Left lung (tissue), 10 donors: ENCODE measurements around the gene RPN1. TPM values are rescaled to one million over a fixed set of nuclear protein-coding genes. Genes with fewer than 3 reads are reported as not detected.

Experiments
- ATAC-seq: fragments of 200-7000 bp; cut with Tn5 transposase; one replicate; pipeline ENCODE4 v1.9.1; 2020; ENCODE audit warnings: moderate library complexity
- DNase-seq, 4 donors: peaks; one replicate each; pipeline ENCODE4 v3.0.0-alpha.2; 2013 to 2020
- H3K27ac ChIP-seq, 2 donors: fragments of 200-600 bp; sonication (generic) in 1 of 2; one replicate each; pipeline versions ENCODE4 v1.5.0 to v1.8.0; 2020 to 2021
- H3K27me3 ChIP-seq, 2 donors: fragments of 200-600 bp; sonication (generic) in 1 of 2; one replicate each; pipeline versions ENCODE4 v1.5.0 to v1.8.0; 2020 to 2021
- H3K36me3 ChIP-seq, 2 donors: fragments of 200-600 bp; sonication (generic) in 1 of 2; one replicate each; pipeline versions ENCODE4 v1.5.0 to v1.8.0; 2020 to 2021
- H3K4me1 ChIP-seq, 2 donors: fragments of 200-600 bp; one replicate each; pipeline ENCODE4 v1.8.0; 2021
- H3K4me3 ChIP-seq, 2 donors: fragments of 200-600 bp; sonication (generic) in 1 of 2; one replicate each; pipeline versions ENCODE4 v1.5.0 to v1.8.0; 2020 to 2021; ENCODE audit warnings: mild to moderate bottlenecking in 1 of 2
- H3K9me3 ChIP-seq, 2 donors: fragments of 200-600 bp; sonication (generic) in 1 of 2; one replicate each; pipeline versions ENCODE4 v1.5.0 to v1.8.0; 2020 to 2021
- CTCF ChIP-seq, 2 donors: fragments of 200-600 bp; sonication (generic) in 1 of 2; IDR thresholded peaks; one replicate each; pipeline versions ENCODE4 v1.5.0 to v1.8.0; 2021; ENCODE audit warnings: antibody characterized with exemption in 2 of 2
- intact Hi-C, 2 donors: fragments of 100-400 bp; cut with DNase I; formaldehyde crosslinking; loops; one replicate each; pipeline versions ENCODE4 v1.11.2 to v1.14.2; 2022
- polyA plus RNA-seq, 6 donors: library from polyadenylated mRNA; unstranded; fragments of 120-200 nt; gene quantifications; one replicate each; pipeline ENCODE4 v1.2.1, GENCODE V29; 2013; ENCODE audit not compliant: insufficient read length in 6 of 6
- total RNA-seq, 2 donors: library from RNA; stranded (reverse); fragmentation: NEBNext Ultra II Directional; extraction: Animal tissue kit (Norgen Biotek cat#: 25700); gene quantifications; one replicate each; pipeline ENCODE4 v1.2.1, GENCODE V29; 2021
- donor health status: DM: no; HTN: yes; CAD: no.
- donor health status: DM: no; HTN: no; CAD: no.

RPN1 gene
- total and polyA plus RNA-seq, 8 donors, result 132 to 294 (median 154) TPM

GRCh38 chr3:128585974-128586373, 64.6 kb downstream of the RPN1 start:
- Histone ChIP-seq H3K9me3 (no peaks in the 10 kb centered on the region), H3K27me3 (peaks cover 0 to 9% of the 10 kb centered on the region in 2 donors), H3K4me3 (no peak overlapping the region), H3K4me1 (no peaks in the 10 kb centered on the region), H3K36me3 (no peaks in the 10 kb centered on the region), H3K27ac (no peak overlapping the region)
- ATAC-seq, result no peak
- intact Hi-C loops, result no loop called here
- no peak for DNase-seq
- TF ChIP-seq CTCF (IDR thresholded peaks at IDR 0.05), result no peak

DNA sequence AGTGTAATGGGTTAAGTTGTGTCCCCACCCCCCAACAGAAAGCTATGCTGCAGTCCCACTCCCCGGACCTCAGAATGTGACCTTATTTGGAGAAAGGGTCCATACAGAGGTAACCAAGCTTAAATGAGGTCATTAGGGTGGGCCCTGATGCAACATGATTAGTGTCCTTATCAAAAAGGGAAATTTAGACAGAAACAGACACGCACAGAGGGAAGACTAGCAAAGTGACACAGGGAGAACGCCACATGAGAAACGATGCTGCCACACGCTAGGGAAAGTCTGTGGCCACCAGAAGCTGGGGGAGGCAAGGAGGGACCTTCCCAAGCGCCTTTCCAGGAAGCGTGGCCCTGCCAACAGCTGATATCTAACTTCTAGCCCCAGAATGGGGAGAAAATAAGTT, 65.4 kb downstream of the RPN1 start:
- H3K4me1 ChIP-seq, result no peaks in the 10 kb centered on the region
- H3K27me3 ChIP-seq, result peaks cover 0 to 9% of the 10 kb centered on the region in 2 donors
- ATAC-seq, result no peak
- no peak for TF ChIP-seq CTCF (IDR thresholded peaks at IDR 0.05)
- no peak overlapping the region for H3K27ac ChIP-seq
- no peak overlapping the region for H3K4me3 ChIP-seq
- no peaks in the 10 kb centered on the region for H3K36me3 ChIP-seq
- DNase-seq, result no peak
- intact Hi-C loops, result no loop called here
- H3K9me3 ChIP-seq, result no peaks in the 10 kb centered on the region

DNA sequence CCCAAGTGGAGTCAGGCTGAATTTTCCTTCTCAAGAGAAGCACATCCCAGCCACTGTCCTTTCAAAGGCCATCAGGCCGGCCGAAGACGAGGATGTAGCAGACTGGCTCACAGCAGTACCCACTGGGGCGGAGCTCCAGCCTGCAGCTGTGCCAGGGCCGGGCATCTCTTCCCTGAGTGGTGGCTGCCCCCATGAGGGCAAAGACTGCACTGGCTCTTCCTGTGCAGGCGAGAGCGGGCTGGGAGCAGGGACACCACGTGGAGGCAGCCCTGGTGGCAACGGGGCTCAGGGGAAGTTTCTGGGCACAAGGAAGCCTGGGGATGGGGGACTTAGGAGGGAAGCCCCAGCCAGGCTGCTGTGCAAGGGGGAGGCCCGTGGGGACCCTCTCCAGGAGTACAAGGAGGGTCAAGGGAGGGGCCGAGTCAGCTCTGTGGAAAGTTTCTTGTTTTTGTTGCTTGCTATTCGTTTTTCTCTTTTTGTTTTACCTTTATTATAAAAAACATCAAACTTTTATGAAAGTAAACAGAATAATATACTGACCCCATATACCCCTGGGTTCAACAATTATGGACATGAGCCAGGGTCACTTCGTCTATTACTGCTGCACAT, 66.1 kb downstream of the RPN1 start:
- DNase-seq (peak in 3 of 4 donors; percentile 24 to 73 (median 71)), ATAC-seq (peak; percentile 100)
- intact Hi-C loops, result no loop called here
- no peaks in the 10 kb centered on the region for H3K4me1 ChIP-seq
- H3K9me3 ChIP-seq, result peaks cover 0 to 5% of the 10 kb centered on the region in 2 donors
- H3K27ac ChIP-seq, result no peak overlapping the region
- no peak overlapping the region for H3K4me3 ChIP-seq
- H3K36me3 ChIP-seq, result no peaks in the 10 kb centered on the region
- peak; percentile 43 to 69 for TF ChIP-seq CTCF (IDR thresholded peaks at IDR 0.05)
- peaks cover 0 to 9% of the 10 kb centered on the region in 2 donors for H3K27me3 ChIP-seq

DNA sequence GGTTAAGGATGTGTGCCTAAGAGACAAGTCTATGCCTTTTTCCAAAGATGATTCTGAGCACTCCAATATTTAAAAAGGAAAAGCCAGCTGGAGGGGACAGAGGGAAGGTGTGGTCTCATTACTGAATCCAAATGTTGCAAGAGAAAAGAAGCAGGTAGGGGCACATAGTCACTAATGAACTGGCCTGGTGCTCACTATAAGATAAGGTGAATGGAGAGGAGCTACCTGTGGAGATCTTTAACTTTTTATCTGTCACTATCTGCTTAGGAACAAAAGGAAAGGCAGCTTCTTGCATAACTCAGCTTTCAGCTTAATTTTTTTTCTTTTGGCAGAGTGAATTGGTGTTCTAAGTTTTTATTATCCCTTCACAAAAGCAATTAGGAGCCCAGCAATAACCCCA, 69.1 kb downstream of the RPN1 start:
- intact Hi-C loops, result no loop called here
- H3K9me3 ChIP-seq, result peaks cover 0 to 5% of the 10 kb centered on the region in 2 donors
- no peaks in the 10 kb centered on the region for H3K4me1 ChIP-seq
- TF ChIP-seq CTCF (IDR thresholded peaks at IDR 0.05), result no peak
- no peak overlapping the region for H3K4me3 ChIP-seq
- DNase-seq (no peak), ATAC-seq (no peak)
- H3K36me3 ChIP-seq, result no peaks in the 10 kb centered on the region
- peaks cover 0 to 16% of the 10 kb centered on the region in 2 donors for H3K27me3 ChIP-seq
- no peak overlapping the region for H3K27ac ChIP-seq

DNA sequence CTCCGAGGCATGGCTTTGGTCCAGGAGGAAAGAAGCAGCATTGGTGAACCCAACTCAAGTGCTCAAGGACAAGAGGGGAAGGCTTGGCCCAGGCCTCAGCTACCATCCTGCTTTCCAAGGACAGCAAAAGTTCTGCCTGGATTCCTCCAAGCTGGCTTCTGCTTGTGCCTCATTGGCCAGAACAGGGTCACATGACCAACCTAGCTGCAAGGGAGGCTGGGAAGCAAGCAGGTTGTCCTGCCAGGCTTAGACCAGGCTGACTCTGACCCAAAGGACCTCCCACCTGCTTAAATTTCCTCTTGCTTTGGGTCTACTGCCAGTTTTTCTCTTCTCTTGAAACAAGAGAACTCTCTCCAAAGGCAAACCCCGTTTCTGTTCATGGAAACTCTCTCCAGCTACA, 70.7 kb downstream of the RPN1 start:
- H3K27ac ChIP-seq, result no peak overlapping the region
- H3K9me3 ChIP-seq, result peaks cover 0 to 5% of the 10 kb centered on the region in 2 donors
- no peaks in the 10 kb centered on the region for H3K36me3 ChIP-seq
- no peaks in the 10 kb centered on the region for H3K4me1 ChIP-seq
- ATAC-seq, result no peak
- no peak for DNase-seq
- no peak overlapping the region for H3K4me3 ChIP-seq
- TF ChIP-seq CTCF (IDR thresholded peaks at IDR 0.05), result no peak
- intact Hi-C loops, result no loop called here
- H3K27me3 ChIP-seq, result peaks cover 0 to 16% of the 10 kb centered on the region in 2 donors
